ENCODE results near the gene TUBB8. TPM values are rescaled to one million over a fixed set of nuclear protein-coding genes. Genes with fewer than 3 reads are reported as not detected.

The TUBB8 gene
- total and polyA plus RNA-seq, 2 of the 4 experiments (the other 2 are of a cell fraction) = 0.07 TPM; not detected in 1

DNA sequence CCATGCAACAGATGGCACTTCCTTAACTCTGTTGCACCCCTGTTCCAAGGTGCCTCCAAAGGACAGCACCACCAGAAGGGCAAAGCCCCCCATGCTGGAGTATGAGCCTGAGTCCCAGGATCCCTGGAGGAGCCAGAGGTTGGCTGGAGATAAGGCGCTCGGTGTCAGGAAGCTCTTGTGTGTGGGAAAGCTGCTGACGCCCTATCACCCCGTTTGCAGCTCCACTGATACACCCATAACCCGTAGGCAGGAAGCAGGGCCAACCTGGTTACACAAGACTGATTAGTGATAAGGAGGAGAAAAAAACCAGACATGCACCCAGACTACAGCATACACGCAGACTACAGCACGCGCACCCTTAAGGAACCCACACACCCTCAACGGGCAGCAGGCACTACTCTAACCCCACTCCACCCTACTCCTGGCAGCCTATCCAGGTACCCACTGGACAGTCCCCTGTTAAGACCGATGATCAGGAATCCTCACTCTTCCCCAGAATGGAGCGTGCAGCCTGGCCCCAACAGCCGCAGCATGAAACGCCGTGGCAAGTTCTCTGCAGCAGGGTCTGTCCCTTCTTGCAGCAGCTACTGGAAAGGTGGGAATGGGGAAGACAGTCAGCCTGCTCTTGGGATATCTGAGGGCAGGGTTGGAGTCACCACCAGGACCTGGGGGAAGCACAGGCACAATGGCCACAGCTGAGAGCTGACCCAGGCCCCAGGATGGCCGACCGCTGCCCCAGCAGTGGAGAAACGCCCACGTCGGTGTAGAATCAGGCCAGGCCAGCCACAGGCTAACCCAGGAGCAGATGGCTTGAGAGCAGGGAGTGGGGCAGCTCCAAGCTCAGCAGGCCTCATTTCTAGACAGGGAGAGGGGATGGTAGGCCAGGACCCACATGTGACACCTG is 38.3 kb upstream of the TUBB8 start:
- Histone ChIP-seq H2BK15ac (ENCODE audit: low read depth, low read length) (no peak overlapping the region), H3K27me3 (ENCODE audit: control insufficient read depth, insufficient read depth, low read length) (peaks cover 9% of the 10 kb centered on the region; the same call in 1 of the 2 replicates), H2BK5ac (ENCODE audit: low read depth, low read length, poor library complexity, severe bottlenecking) (no peak overlapping the region), H3K36me3 (ENCODE audit: control insufficient read depth, insufficient read depth, low read length) (no peaks in the 10 kb centered on the region), H2AFZ (replicated peaks; ENCODE audit: low read length, poor library complexity) (no peak overlapping the region), H3K9me3 (ENCODE audit: control insufficient read depth, insufficient read depth, low read length) (no peaks in the 10 kb centered on the region), H4K8ac (ENCODE audit: low read depth in 2 of 2, low read length in 2 of 2) (no peak overlapping the region), H2BK20ac (ENCODE audit: low read depth, low read length) (no peak overlapping the region), H3K56ac (ENCODE audit: extremely low read depth, insufficient read depth, low read length) (no peak overlapping the region), H2AK9ac (replicated peaks; ENCODE audit: low read depth, low read length, poor library complexity) (no peak overlapping the region), H3K4ac (ENCODE audit: low read depth, low read length) (no peak overlapping the region), H3K4me2 (ENCODE audit: low read depth, low read length) (no peak overlapping the region), H3K9me1 (ENCODE audit: insufficient read depth, low read length) (no peaks in the 10 kb centered on the region), H3K18ac (ENCODE audit: low read depth, low read length) (no peak overlapping the region), H4K91ac (ENCODE audit: insufficient read depth, low read depth, low read length) (no peak overlapping the region), H2AK5ac (ENCODE audit: low read depth, low read length) (no peak overlapping the region), H4K5ac (ENCODE audit: low read depth, low read length) (no peak overlapping the region), H3K14ac (replicated peaks; ENCODE audit: low read depth, low read length) (no peak overlapping the region), H2BK120ac (ENCODE audit: low read depth, low read length) (no peak overlapping the region), H3K27ac (ENCODE audit: insufficient read depth, low read length) (no peak overlapping the region), H3K4me3 (ENCODE audit: insufficient read depth, low read depth, low read length) (no peak overlapping the region), H4K20me1 (ENCODE audit: insufficient read depth, low read length) (no peaks in the 10 kb centered on the region), H3K9ac (ENCODE audit: low read depth, low read length) (no peak overlapping the region), H3K23ac (ENCODE audit: low read depth, low read length) (no peak overlapping the region), H3K79me1 (ENCODE audit: low read depth in 1 of 2, low read length in 2 of 2) (no peaks in the 10 kb centered on the region), H3K4me1 (ENCODE audit: control insufficient read depth, insufficient read depth, low read length) (no peaks in the 10 kb centered on the region)
- no CpG with 5 or more reads among the region's 19 CpGs for WGBS, 2 experiments (ENCODE audit: extremely low coverage in 2 of 2, insufficient read length in 1 of 2)
- POLR2A ChIA-PET (ENCODE audit: unreplicated experiment) = no interaction called here
- TF ChIP-seq RCOR1 (IDR thresholded peaks at IDR 0.05; ENCODE audit: insufficient replicate concordance, low read length) = no peak
- TF ChIP-seq BHLHE40 (IDR thresholded peaks at IDR 0.05; ENCODE audit: low read depth, low read length) = no peak
- TF ChIP-seq RAD21 (IDR thresholded peaks at IDR 0.05; ENCODE audit: low read length) = no peak
- no peak for TF ChIP-seq MXI1 (IDR thresholded peaks at IDR 0.05; ENCODE audit: borderline replicate concordance, low read depth, low read length)
- no peak for TF ChIP-seq USF2 (IDR thresholded peaks at IDR 0.05; ENCODE audit: low read depth, low read length)
- TF ChIP-seq CHD1 (IDR thresholded peaks at IDR 0.05; ENCODE audit: low read depth, low read length) = no peak
- TF ChIP-seq FOS (IDR thresholded peaks at IDR 0.05; ENCODE audit: low read depth, low read length) = no peak
- TF ChIP-seq, protein P1, sequence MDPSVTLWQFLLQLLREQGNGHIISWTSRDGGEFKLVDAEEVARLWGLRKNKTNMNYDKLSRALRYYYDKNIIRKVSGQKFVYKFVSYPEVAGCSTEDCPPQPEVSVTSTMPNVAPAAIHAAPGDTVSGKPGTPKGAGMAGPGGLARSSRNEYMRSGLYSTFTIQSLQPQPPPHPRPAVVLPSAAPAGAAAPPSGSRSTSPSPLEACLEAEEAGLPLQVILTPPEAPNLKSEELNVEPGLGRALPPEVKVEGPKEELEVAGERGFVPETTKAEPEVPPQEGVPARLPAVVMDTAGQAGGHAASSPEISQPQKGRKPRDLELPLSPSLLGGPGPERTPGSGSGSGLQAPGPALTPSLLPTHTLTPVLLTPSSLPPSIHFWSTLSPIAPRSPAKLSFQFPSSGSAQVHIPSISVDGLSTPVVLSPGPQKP (IDR thresholded peaks at IDR 0.05; ENCODE audit: borderline replicate concordance, low read depth, low read length) = no peak
- no peak for TF ChIP-seq MAFK (IDR thresholded peaks at IDR 0.05; ENCODE audit: low read depth, low read length)
- TF ChIP-seq RFX5 (IDR thresholded peaks at IDR 0.05; ENCODE audit: low read depth, low read length) = no peak
- DNase-seq (no peak), ATAC-seq (ENCODE audit: low read depth) (no peak)
- CTCF ChIA-PET = interaction anchor here (0.7 kb wide), 1 partner anchor 10 kb away, joined by 8 read pairs; no protein-coding TSS in a partner anchor
- intact Hi-C loops (cut with micrococcal nuclease) (no loop called here), in situ Hi-C loops (cut with MboI; ENCODE audit: low sequenced_read_pairs) (no loop called here), dilution Hi-C loops (cut with HindIII; ENCODE audit: low sequenced_read_pairs, unreplicated experiment) (no loop called here)
- no TSS peak for BruUV-seq (replicated peaks)
